IMR-90 (cell line): ENCODE measurements around the gene OXNAD1. TPM values are rescaled to one million over a fixed set of nuclear protein-coding genes. Genes with fewer than 3 reads are reported as not detected.

Source experiments
- ATAC-seq: fragments of 200-7000 bp; cut with Tn5 transposase; 2 replicates; pipeline ENCODE4 v1.9.1; 2020; ENCODE audit warnings: low read depth, mild to moderate bottlenecking, moderate library complexity
- BruUV-seq: library from RNA; stranded (reverse); fragments of 400-500 nt; replicated peaks from 2 replicates; lab custom pipeline; 2021; lab: Mats Ljungman, UMichigan
- CTCF ChIA-PET: fragments of 300-600 bp; formaldehyde crosslinking; extraction: SDS; loops from one replicate; lab custom pipeline; 2021; ENCODE audit warnings: antibody characterized with exemption; lab: Yijun Ruan, JAX
- POLR2A ChIA-PET: fragments of 300-600 bp; sonication (Branson Sonifier 250); formaldehyde crosslinking; loops from one replicate; lab custom pipeline; 2022; ENCODE audit warnings: antibody characterized with exemption; ENCODE audit not compliant: unreplicated experiment; lab: Charles Lee
- DNase-seq: peaks from one replicate; pipeline ENCODE4 v3.0.0; 2013
- H2AFZ ChIP-seq: replicated peaks from 2 replicates; pipeline ENCODE3; 2013; ENCODE audit warnings: low read length, mild to moderate bottlenecking; ENCODE audit not compliant: poor library complexity
- H2AK5ac ChIP-seq: 2 replicates; pipeline ENCODE4 v1.6.1; 2013; ENCODE audit warnings: low read depth, low read length, inconsistent platforms
- H2AK9ac ChIP-seq: replicated peaks from 2 replicates; pipeline ENCODE3; 2013; ENCODE audit warnings: mild to moderate bottlenecking, low read depth, low read length, moderate library complexity; ENCODE audit not compliant: poor library complexity
- H2BK120ac ChIP-seq: 2 replicates; pipeline ENCODE4 v1.6.1; 2013; ENCODE audit warnings: low read depth, low read length, inconsistent platforms
- H2BK15ac ChIP-seq: 3 replicates; pipeline ENCODE4 v1.6.1; 2013; ENCODE audit warnings: low read depth, low read length, inconsistent platforms
- H2BK20ac ChIP-seq: 2 replicates; pipeline ENCODE4 v1.6.1; 2013; ENCODE audit warnings: low read depth, mild to moderate bottlenecking, inconsistent platforms, low read length, moderate library complexity
- H2BK5ac ChIP-seq: 2 replicates; pipeline ENCODE4 v1.6.1; 2013; ENCODE audit warnings: mild to moderate bottlenecking, low read depth, low read length, inconsistent platforms; ENCODE audit not compliant: poor library complexity, severe bottlenecking
- H3K14ac ChIP-seq: replicated peaks from 2 replicates; pipeline ENCODE4 v1.6.1; 2013; ENCODE audit warnings: low read depth, low read length, inconsistent platforms
- H3K18ac ChIP-seq: 2 replicates; pipeline ENCODE4 v1.6.1; 2013; ENCODE audit warnings: low read depth, low read length, control low read depth
- H3K23ac ChIP-seq: 2 replicates; pipeline ENCODE4 v1.6.1; 2013; ENCODE audit warnings: low read depth, low read length, inconsistent platforms
- H3K27ac ChIP-seq: 2 replicates; pipeline ENCODE4 v1.5.1; 2013; ENCODE audit warnings: mild to moderate bottlenecking, control low read depth, low read length; ENCODE audit not compliant: insufficient read depth
- H3K27me3 ChIP-seq: 2 replicates; pipeline ENCODE4 v1.6.1; 2013; ENCODE audit warnings: low read length; ENCODE audit not compliant: control insufficient read depth, insufficient read depth
- H3K36me3 ChIP-seq: 2 replicates; pipeline ENCODE4 v1.6.1; 2013; ENCODE audit warnings: low read length, mixed read lengths; ENCODE audit not compliant: control insufficient read depth, insufficient read depth
- H3K4ac ChIP-seq: 2 replicates; pipeline ENCODE4 v1.6.1; 2013; ENCODE audit warnings: low read depth, low read length, inconsistent platforms
- H3K4me1 ChIP-seq: 2 replicates; pipeline ENCODE4 v1.6.1; 2013; ENCODE audit warnings: low read length, mixed read lengths; ENCODE audit not compliant: control insufficient read depth, insufficient read depth
- H3K4me2 ChIP-seq: 2 replicates; pipeline ENCODE4 v1.6.1; 2013; ENCODE audit warnings: low read depth, mild to moderate bottlenecking, control low read depth, low read length, moderate library complexity
- H3K4me3 ChIP-seq: 2 replicates; pipeline ENCODE4 v1.5.1; 2013; ENCODE audit warnings: low read depth, mild to moderate bottlenecking, control low read depth, low read length, moderate library complexity; ENCODE audit not compliant: insufficient read depth
- H3K56ac ChIP-seq: 2 replicates; pipeline ENCODE4 v1.6.1; 2013; ENCODE audit warnings: low read length, inconsistent platforms; ENCODE audit not compliant: insufficient read depth; ENCODE audit errors: extremely low read depth
- H3K79me1 ChIP-seq, 2 experiments: 2 replicates each; pipeline ENCODE4 v1.6.1; 2013; ENCODE audit warnings: low read length in 2 of 2, inconsistent platforms in 1 of 2, low read depth in 1 of 2
- H3K9ac ChIP-seq: 2 replicates; pipeline ENCODE4 v1.6.1; 2013; ENCODE audit warnings: low read depth, low read length, control low read depth
- H3K9me1 ChIP-seq: 2 replicates; pipeline ENCODE4 v1.6.1; 2013; ENCODE audit warnings: low read length, inconsistent platforms; ENCODE audit not compliant: insufficient read depth
- H3K9me3 ChIP-seq: 2 replicates; pipeline ENCODE4 v1.6.1; 2013; ENCODE audit warnings: low read length; ENCODE audit not compliant: control insufficient read depth, insufficient read depth
- H4K20me1 ChIP-seq: 2 replicates; pipeline ENCODE4 v1.6.1; 2013; ENCODE audit warnings: low read length, inconsistent platforms; ENCODE audit not compliant: insufficient read depth
- H4K5ac ChIP-seq: 2 replicates; pipeline ENCODE4 v1.6.1; 2013; ENCODE audit warnings: mild to moderate bottlenecking, low read depth, low read length, control low read depth
- H4K8ac ChIP-seq, 2 experiments: 2 replicates each; pipeline ENCODE4 v1.6.1; 2013; ENCODE audit warnings: low read depth in 2 of 2, low read length in 2 of 2, control low read depth in 1 of 2, inconsistent platforms in 1 of 2
- H4K91ac ChIP-seq: 2 replicates; pipeline ENCODE4 v1.6.1; 2013; ENCODE audit warnings: low read depth, low read length, inconsistent platforms; ENCODE audit not compliant: insufficient read depth
- MAFK ChIP-seq: IDR thresholded peaks from 2 replicates; pipeline ENCODE4 v1.6.1; 2012; ENCODE audit warnings: low read depth, low read length, improper control_type of control experiment
- RAD21 ChIP-seq: IDR thresholded peaks from 2 replicates; pipeline ENCODE4 v1.6.1; 2012; ENCODE audit warnings: low read length, improper control_type of control experiment
- RCOR1 ChIP-seq: IDR thresholded peaks from 2 replicates; pipeline ENCODE4 v1.6.1; 2012; ENCODE audit warnings: mild to moderate bottlenecking, low read length, improper control_type of control experiment; ENCODE audit not compliant: insufficient replicate concordance
- RFX5 ChIP-seq: IDR thresholded peaks from 2 replicates; pipeline ENCODE4 v1.8.0; 2012; ENCODE audit warnings: low read depth, mild to moderate bottlenecking, low read length, moderate library complexity
- SMC3 ChIP-seq: fragments of 150-350 bp; IDR thresholded peaks from 2 replicates; pipeline ENCODE4 v1.6.1; 2016; ENCODE audit warnings: low read depth, mild to moderate bottlenecking, antibody characterized with exemption, low read length, moderate library complexity
- WGBS, 2 experiments: methylation state at CpG; one replicate each; pipeline versions ENCODE4 v1.1.5 to v1.1.7; 2013; ENCODE audit warnings: missing lambda C conversion rate in 2 of 2; ENCODE audit not compliant: insufficient read length in 1 of 2; ENCODE audit errors: extremely low coverage in 2 of 2; 5-methylcytosine and 5-hydroxymethylcytosine counted together
- dilution Hi-C: fragments of 300-500 bp; cut with HindIII; formaldehyde crosslinking; loops from one replicate; pipeline ENCODE4 v1.14.3; 2018; ENCODE audit warnings: low sequenced_read_pairs; ENCODE audit not compliant: unreplicated experiment
- in situ Hi-C: fragments of 300-500 bp; cut with MboI; formaldehyde crosslinking; loops from 3 replicates; pipeline ENCODE4 v1.14.3; 2019; ENCODE audit warnings: low sequenced_read_pairs, inconsistent platforms, mixed read lengths
- intact Hi-C: fragments of 100-400 bp; cut with micrococcal nuclease; formaldehyde crosslinking; loops from 2 replicates; pipeline ENCODE4 v1.10.0; 2022
- polyA plus RNA-seq, 3 experiments: library from polyadenylated mRNA; depleted of rRNA; stranded (reverse); fragments of >200 nt; gene quantifications; 2 replicates each; pipeline ENCODE4 v1.2.3, GENCODE V29; 2012; ENCODE audit warnings: low replicate concordance in 1 of 3
- total RNA-seq: library from RNA; depleted of rRNA; stranded (reverse); fragments of >200 nt; gene quantifications from 2 replicates; pipeline ENCODE4 v1.2.3, GENCODE V29; 2012
- TF ChIP-seq, protein P1 (sequence below): conservative IDR thresholded peaks from 2 replicates; pipeline ENCODE4 v1.5.1; 2012; ENCODE audit warnings: mild to moderate bottlenecking, low read depth, low read length, improper control_type of control experiment

OXNAD1 gene
- total and polyA plus RNA-seq, 2 of the 4 experiments (the other 2 are of a cell fraction): 6.2 to 11.3 TPM

DNA sequence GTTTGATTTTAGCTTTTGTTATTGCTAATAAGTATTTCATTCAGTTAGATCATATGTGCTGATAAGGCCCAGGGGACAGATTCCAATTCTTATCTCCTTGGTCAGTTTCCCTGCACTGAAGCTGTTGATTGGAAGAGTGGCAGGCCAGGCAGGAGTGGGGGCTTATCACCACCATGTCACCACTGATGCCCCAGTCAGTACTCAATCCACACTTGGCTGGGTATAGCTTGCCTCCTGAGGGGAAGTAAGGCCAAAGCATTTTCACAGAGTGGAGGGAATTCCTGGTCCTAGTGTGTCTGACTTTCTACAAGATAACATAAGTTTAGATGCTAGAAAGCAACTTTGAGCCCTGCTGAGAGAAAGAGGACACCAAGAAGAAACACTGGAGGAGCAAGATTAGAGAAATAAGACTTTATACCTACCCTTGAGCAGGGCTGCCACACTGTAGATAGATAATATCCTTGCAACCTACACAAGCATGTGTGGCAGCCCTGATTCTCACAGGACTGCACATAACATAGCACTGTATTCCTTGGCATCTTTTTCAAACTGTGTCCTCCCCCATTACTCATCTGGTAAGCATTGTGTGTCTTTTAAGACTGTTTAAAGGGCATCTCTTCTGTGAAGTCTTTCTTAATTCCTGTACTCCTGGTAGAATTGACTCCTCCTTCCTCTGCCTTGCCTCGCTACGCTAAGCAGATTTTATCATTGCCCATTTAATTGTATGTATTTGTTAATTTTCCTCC lies 24.3 kb downstream of the OXNAD1 start (continued):
- TF ChIP-seq RCOR1 (no peak), RFX5 (no peak)

DNA sequence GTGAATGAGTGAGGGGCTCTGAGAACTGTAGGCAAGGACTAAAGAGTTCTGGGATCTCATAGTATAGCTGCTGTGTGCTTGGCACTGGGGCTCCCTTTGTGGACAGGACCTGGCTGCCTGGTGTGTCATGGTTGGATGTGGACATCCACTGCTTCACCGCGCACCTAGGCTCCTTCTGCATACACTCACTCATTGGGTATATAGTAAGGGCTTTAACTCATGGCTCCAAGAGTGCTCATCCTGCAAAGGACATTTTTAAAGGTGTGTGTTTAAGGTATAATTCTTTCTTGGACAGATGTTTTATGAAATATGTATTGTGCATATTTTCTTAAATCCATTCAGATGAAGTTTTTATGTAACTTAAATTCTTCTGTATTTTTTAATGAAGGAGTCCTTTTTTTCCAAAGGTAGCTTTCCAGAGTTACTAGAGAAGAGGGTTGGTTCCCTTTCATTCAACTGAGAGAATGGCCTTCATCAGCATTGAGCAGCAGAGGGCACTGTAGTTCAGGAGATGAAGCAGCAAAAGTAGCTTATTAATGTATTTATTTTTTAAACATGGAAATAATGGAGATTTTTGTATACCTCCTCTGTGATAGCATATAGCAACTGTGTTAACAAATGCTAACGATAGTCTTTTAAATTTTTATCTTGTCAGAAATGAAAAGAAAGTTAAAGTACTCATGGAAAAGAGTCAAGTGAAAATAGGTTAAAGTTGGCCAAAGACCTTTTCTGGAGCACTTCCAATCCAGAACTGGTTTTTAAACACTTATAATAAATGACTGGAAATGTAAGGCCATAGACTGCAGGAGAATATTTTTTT lies 25.2 kb downstream of the OXNAD1 start:
- no peak overlapping the region for H2BK15ac ChIP-seq
- H3K56ac ChIP-seq: no peak overlapping the region
- peaks cover 2% of the 10 kb centered on the region; the same call in 1 of the 2 replicates for H3K4me1 ChIP-seq
- DNase-seq (peak; percentile 67), ATAC-seq (peak; percentile 81)
- no peak overlapping the region for H4K8ac ChIP-seq
- H3K9me1 ChIP-seq: no peaks in the 10 kb centered on the region
- H3K27me3 ChIP-seq: no peaks in the 10 kb centered on the region
- POLR2A ChIA-PET: interaction anchor here (0.6 kb wide), 2 partner anchors 75 to 268 kb away, joined by 3 to 4 read pairs; no protein-coding TSS in a partner anchor
- no peak overlapping the region for H4K5ac ChIP-seq
- no peaks in the 10 kb centered on the region for H4K20me1 ChIP-seq
- no peaks in the 10 kb centered on the region; the same call in 1 of the 2 replicates for H3K36me3 ChIP-seq
- H3K4ac ChIP-seq: no peak overlapping the region
- no peak overlapping the region for H2AFZ ChIP-seq
- no peak overlapping the region for H3K4me2 ChIP-seq
- TF ChIP-seq RFX5: no peak
- no peak for TF ChIP-seq MAFK
- TF ChIP-seq RCOR1: no peak
- TF ChIP-seq SMC3: peak; percentile 94
- peak; percentile 96 for TF ChIP-seq RAD21
- TF ChIP-seq, protein P1, sequence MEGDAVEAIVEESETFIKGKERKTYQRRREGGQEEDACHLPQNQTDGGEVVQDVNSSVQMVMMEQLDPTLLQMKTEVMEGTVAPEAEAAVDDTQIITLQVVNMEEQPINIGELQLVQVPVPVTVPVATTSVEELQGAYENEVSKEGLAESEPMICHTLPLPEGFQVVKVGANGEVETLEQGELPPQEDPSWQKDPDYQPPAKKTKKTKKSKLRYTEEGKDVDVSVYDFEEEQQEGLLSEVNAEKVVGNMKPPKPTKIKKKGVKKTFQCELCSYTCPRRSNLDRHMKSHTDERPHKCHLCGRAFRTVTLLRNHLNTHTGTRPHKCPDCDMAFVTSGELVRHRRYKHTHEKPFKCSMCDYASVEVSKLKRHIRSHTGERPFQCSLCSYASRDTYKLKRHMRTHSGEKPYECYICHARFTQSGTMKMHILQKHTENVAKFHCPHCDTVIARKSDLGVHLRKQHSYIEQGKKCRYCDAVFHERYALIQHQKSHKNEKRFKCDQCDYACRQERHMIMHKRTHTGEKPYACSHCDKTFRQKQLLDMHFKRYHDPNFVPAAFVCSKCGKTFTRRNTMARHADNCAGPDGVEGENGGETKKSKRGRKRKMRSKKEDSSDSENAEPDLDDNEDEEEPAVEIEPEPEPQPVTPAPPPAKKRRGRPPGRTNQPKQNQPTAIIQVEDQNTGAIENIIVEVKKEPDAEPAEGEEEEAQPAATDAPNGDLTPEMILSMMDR: peak; percentile 90
- no peak overlapping the region for H2AK5ac ChIP-seq
- H2BK120ac ChIP-seq: no peak overlapping the region
- no peaks in the 10 kb centered on the region for H3K9me3 ChIP-seq
- no peak overlapping the region for H4K91ac ChIP-seq
- H3K9ac ChIP-seq: no peak overlapping the region; the same call in 1 of the 2 replicates
- H3K27ac ChIP-seq: no peak overlapping the region
- H2BK20ac ChIP-seq: no peak overlapping the region
- H3K4me3 ChIP-seq: no peak overlapping the region
- H3K23ac ChIP-seq: no peak overlapping the region
- BruUV-seq: no TSS peak
- in situ Hi-C loops: loop anchor here (25.0 kb wide), 3 partner anchors 597 to 947 kb away; partner anchors contain the start of gene PLCL2
- H2BK5ac ChIP-seq: no peak overlapping the region
- no CpG with 5 or more reads among the region's 3 CpGs for WGBS, 2 experiments
- H3K18ac ChIP-seq: no peak overlapping the region
- dilution Hi-C loops: loop anchor here (25.0 kb wide), 1 partner anchor 247 kb away; no protein-coding TSS in a partner anchor
- no peaks in the 10 kb centered on the region for H3K79me1 ChIP-seq
- no peak overlapping the region for H3K14ac ChIP-seq
- H2AK9ac ChIP-seq: no peak overlapping the region
- intact Hi-C loops: loop anchor here (1.0 kb wide), 2 partner anchors 227 to 260 kb away; no protein-coding TSS in a partner anchor
- CTCF ChIA-PET: interaction anchor here (0.6 to 2.1 kb wide), 17 partner anchors 9 to 266 kb away, joined by 3 to 18 read pairs (median 4); no protein-coding TSS in a partner anchor
